ENCODE measurements around the gene UBXN1.
"Not testable (repeated sequence)": the region's sequence is repeated elsewhere in the genome, so short reads cannot be mapped to it uniquely, and the experiment has no call there.

Gene UBXN1

DNA sequence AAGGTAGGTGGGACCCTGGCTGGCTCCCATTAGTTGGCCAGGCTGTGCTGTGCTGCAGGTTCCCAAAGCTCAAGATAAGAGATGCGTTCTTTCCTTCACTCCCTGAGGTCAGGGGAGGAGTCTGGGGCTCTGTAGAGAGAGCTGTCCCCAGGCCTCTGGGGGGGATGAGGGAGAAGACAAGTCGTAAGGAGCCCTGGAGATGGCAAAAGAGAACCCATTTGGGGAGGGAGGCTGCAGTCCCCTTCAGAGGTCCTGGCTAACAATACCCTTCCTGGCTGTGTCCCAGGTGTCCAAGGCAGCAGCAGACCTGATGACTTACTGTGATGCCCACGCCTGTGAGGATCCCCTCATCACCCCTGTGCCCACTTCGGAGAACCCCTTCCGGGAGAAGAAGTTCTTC lies 29.5 kb upstream of the UBXN1 start:
- H3K36me3 ChIP-seq = peaks cover 25% of the 10 kb centered on the region
- TF ChIP-seq, protein P1, sequence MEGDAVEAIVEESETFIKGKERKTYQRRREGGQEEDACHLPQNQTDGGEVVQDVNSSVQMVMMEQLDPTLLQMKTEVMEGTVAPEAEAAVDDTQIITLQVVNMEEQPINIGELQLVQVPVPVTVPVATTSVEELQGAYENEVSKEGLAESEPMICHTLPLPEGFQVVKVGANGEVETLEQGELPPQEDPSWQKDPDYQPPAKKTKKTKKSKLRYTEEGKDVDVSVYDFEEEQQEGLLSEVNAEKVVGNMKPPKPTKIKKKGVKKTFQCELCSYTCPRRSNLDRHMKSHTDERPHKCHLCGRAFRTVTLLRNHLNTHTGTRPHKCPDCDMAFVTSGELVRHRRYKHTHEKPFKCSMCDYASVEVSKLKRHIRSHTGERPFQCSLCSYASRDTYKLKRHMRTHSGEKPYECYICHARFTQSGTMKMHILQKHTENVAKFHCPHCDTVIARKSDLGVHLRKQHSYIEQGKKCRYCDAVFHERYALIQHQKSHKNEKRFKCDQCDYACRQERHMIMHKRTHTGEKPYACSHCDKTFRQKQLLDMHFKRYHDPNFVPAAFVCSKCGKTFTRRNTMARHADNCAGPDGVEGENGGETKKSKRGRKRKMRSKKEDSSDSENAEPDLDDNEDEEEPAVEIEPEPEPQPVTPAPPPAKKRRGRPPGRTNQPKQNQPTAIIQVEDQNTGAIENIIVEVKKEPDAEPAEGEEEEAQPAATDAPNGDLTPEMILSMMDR (IDR thresholded peaks at IDR 0.05) = no peak
- H3K4me1 ChIP-seq (ENCODE audit: control insufficient read depth in 1 of 2, insufficient read depth in 1 of 2, low read depth in 1 of 2, low read length in 1 of 2) = peaks cover 42 to 52% of the 10 kb centered on the region in 2 experiments
- H3K27me3 ChIP-seq = no peaks in the 10 kb centered on the region
- peak overlapping the region; percentile 76 to 86 for H3K4me3 ChIP-seq (ENCODE audit: low read depth in 1 of 2, low read length in 1 of 2)
- peak overlapping the region; percentile 91 for H3K27ac ChIP-seq
- H3K9me3 ChIP-seq = no peaks in the 10 kb centered on the region

DNA sequence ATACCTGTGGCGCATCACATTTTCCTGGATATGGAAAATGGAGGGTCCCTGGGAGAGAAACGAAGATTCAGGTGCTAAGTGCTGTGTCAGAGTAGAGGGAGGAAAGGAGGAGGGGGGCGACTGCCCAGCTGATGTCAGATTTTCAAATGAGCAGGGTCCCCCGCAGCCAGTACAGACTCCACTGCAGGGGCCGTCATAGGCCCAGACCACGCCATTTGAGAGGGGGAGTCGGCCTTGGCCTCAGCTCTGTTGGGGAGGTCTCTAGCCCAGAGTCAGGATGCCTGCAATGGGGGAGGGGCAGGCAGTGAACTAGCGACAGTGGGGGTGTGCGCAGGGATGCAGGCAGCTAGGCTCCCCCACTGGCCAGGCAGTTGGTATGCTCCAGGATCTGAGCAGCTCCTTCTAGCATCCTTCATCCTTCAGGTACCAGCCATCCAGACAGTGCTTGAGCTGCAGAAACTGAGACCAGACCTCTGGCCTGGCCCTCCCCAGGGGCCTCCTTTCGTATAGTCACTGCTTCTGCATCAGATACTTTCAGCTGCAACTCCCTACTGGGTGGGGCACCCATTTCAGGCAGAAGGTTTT lies 28.5 kb upstream of the UBXN1 start, which contains the start of the genes BSCL2 and GNG3:
Gene BSCL2 (minus strand): TSS at position 148 of the 585 bp plus-strand sequence. CDS start 229 bp downstream, outside the sequence.
Gene GNG3 (plus strand): TSS at position 400 of the 585 bp plus-strand sequence. CDS start 620 bp downstream, outside the sequence.
- H3K4me1 ChIP-seq (ENCODE audit: control insufficient read depth in 1 of 2, insufficient read depth in 1 of 2, low read depth in 1 of 2, low read length in 1 of 2) = peaks cover 46 to 60% of the 10 kb centered on the region in 2 experiments
- peak within 1 kb of the TSS; percentile 91 for H3K27ac ChIP-seq

DNA sequence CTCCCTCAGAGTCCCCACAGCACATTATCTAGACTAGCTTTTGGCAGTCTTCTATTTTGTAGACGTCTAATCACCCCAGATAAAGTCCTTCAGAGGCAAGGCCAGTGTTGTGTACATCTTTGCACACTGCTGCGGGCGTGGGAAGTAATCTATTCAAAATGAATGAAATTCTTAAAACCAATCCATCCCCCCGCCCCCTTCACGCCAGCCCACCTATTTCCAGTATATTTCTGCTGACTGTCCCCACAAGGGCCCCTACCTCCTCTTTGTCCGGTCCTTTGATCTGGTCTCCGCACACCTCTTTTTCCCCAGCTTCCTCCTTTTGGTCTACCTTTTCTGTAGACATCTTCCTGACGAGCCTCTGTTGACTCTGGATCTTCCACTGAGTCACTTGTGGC lies 28.0 kb upstream of the UBXN1 start:
- no peaks in the 10 kb centered on the region for H3K9me3 ChIP-seq
- TF ChIP-seq, protein P1 (IDR thresholded peaks at IDR 0.05) = no peak
- peaks cover 13% of the 10 kb centered on the region for H3K36me3 ChIP-seq
- peak overlapping the region; percentile 78 for H3K27ac ChIP-seq
- H3K4me1 ChIP-seq (ENCODE audit: control insufficient read depth in 1 of 2, insufficient read depth in 1 of 2, low read depth in 1 of 2, low read length in 1 of 2) = peaks cover 52 to 65% of the 10 kb centered on the region in 2 experiments
- peak overlapping the region; percentile 75 to 83 for H3K4me3 ChIP-seq (ENCODE audit: low read depth in 1 of 2, low read length in 1 of 2)
- no peaks in the 10 kb centered on the region for H3K27me3 ChIP-seq

More for the DNA sequence above, 28.5 kb upstream of the UBXN1 start, which contains the start of the genes BSCL2 and GNG3:
- TF ChIP-seq, protein P1 (IDR thresholded peaks at IDR 0.05) = no peak
- Histone ChIP-seq H3K27me3 (no peaks in the 10 kb centered on the region), H3K4me3 (ENCODE audit: low read depth in 1 of 2, low read length in 1 of 2) (peak within 1 kb of the TSS; percentile 83 to 86), H3K9me3 (no peaks in the 10 kb centered on the region), H3K36me3 (peaks cover 17% of the 10 kb centered on the region)

DNA sequence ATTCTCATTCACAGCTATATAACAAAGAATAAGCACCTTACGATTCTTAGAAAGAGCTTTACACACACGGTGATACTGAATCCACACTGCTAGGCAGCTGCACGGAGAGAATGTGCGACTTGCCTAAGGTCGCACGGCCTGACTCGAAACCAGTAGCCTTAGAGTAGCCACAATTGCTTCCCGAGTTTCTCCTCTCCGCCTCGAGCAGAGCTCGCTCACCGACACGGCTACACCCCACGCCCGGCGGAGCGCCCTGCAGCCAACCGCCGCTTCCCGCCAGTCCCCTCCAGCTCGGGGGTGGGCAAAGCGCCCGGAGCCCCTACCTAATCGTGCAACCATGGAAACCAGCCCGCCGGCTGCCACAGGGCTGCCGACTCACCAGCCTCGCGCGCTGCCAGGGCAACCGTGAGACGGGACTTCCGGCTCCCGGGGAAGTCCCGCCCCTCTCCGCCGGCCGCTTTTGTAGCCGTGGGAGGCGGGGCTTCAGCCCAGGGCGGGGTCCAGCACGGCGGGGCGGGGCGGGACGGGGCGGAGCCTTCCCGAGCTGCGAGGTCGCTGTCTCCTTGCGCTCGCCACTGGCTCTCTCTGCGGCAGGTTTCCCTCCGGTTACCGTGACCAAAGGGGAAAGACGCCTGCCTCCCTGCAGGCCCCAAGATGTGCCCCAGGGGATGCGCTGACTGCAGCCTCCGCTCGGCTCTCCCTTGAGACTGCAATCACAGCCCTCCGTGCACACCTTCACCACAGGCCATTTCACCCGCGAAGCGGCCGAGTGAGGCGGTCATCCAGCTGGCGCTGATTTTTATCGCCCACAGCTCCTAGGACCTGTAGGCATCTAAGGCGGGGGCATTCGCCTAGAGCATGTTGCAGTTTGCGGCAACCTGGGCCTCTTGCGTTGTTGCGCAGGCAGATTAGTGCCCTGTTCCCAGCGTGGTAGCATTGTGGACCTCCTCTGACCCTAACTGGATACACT lies 27.3 kb upstream of the UBXN1 start:
- TF ChIP-seq, protein P1 (IDR thresholded peaks at IDR 0.05) = peak; percentile 47
- peaks cover 7% of the 10 kb centered on the region for H3K36me3 ChIP-seq
- peak overlapping the region; percentile 78 for H3K27ac ChIP-seq
- H3K4me1 ChIP-seq (ENCODE audit: control insufficient read depth in 1 of 2, insufficient read depth in 1 of 2, low read depth in 1 of 2, low read length in 1 of 2) = peaks cover 56 to 70% of the 10 kb centered on the region in 2 experiments
- H3K4me3 ChIP-seq (ENCODE audit: low read depth in 1 of 2, low read length in 1 of 2) = peak overlapping the region; percentile 75 to 83
- no peaks in the 10 kb centered on the region for H3K9me3 ChIP-seq
- no peaks in the 10 kb centered on the region for H3K27me3 ChIP-seq

DNA sequence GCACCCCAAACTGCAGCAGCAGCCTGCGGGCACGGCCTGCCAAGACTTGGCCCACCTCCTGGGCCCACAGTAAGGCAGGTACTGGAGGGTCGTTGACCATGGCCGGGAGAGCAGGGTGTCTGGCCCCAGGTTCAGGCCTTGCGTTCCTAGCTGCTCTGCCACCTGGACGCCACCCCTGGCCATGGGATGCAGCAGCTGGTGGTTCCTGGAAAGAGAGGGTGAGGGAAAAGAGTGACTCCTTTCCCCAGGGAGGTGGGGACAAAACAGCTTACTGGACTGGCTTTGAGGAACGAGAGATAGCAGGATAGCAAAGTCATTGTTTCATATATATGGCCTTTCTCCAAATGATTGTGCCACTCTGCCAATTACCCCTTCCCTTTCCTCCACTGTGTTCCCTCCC lies 26.5 kb upstream of the UBXN1 start:
- no peaks in the 10 kb centered on the region for H3K9me3 ChIP-seq
- H3K4me1 ChIP-seq (ENCODE audit: control insufficient read depth in 1 of 2, insufficient read depth in 1 of 2, low read depth in 1 of 2, low read length in 1 of 2) = peaks cover 56 to 69% of the 10 kb centered on the region in 2 experiments
- H3K4me3 ChIP-seq (ENCODE audit: low read depth in 1 of 2, low read length in 1 of 2) = peak overlapping the region; percentile 75 to 83
- no peaks in the 10 kb centered on the region for H3K27me3 ChIP-seq
- TF ChIP-seq, protein P1 (IDR thresholded peaks at IDR 0.05) = no peak
- no peaks in the 10 kb centered on the region for H3K36me3 ChIP-seq
- H3K27ac ChIP-seq = peak overlapping the region; percentile 78

DNA sequence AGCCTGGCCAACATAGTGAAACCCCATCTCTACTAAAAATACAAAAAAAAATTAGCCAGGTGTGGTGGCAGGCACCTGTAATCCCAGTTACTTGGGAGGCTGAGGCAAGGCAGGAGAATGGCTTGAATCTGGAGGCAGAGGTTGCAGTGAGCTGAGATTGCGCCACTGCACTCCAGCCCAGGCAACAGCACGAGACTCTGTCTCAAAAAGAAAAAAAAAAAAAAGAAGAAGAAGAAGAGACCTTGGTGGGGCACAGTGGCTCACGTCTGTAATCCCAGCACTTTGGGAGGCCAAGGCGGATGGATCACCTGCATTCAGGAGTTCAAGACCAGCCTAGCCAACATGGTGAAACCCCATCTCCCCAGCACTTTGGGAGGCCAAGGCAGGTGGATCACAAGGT lies 25.0 kb upstream of the UBXN1 start:
- H3K4me1 ChIP-seq (ENCODE audit: control insufficient read depth in 1 of 2, insufficient read depth in 1 of 2, low read depth in 1 of 2, low read length in 1 of 2) = peaks cover 46 to 58% of the 10 kb centered on the region in 2 experiments
- not testable (repeated sequence) for H3K4me3 ChIP-seq (ENCODE audit: low read depth in 1 of 2, low read length in 1 of 2); H3K36me3 ChIP-seq; H3K9me3 ChIP-seq; H3K27ac ChIP-seq; H3K27me3 ChIP-seq

All from neutrophil (primary cell).